Heart left ventricle (tissue), 13 donors: ENCODE data around the gene TMEM119.

Experiments used
- POLR2A ChIP-seq, 2 donors: fragments of 450-650 bp; IDR thresholded peaks; one replicate each; pipeline ENCODE4 v1.6.1; 2017; ENCODE audit warnings: antibody characterized with exemption in 2 of 2, mild to moderate bottlenecking in 2 of 2, moderate library complexity in 2 of 2
- TF ChIP-seq, protein P1 (sequence below), 12 donors: fragments of 200-600 bp; sonication (generic) in 4 of 12; IDR thresholded peaks; one replicate each; pipeline versions ENCODE4 v1.5.0 to v1.8.0; 2018 to 2022; ENCODE audit warnings: antibody characterized with exemption in 12 of 12, mild to moderate bottlenecking in 5 of 12
- donor health status: ischemic (EF 13 %, LVEDD 7.1; RV severe dilation, severe dysfunction).
- donor health status: DM: no; HTN: yes; CAD: no.
- donor health status: DM: no; HTN: no; CAD: no.
- donor health status: ischemic (EF 25% LVEDD 6.9; RV normal size, moderate dysfunction).
- donor health status: ischemic (EF 25% LVEDD 5.7; RV mildly dilated, moderate dysfunction).
- donor health status: ischemic (EF 35%, LVEDD 5.7; RV mildly dilated, moderate dysfunction).
- donor health status: nonischemic (EF 11% LVEDD 7.7; RV severe dilation, severe dysfunction).
- donor health status: DM: yes; HTN: yes; CAD: no.
- donor health status: PGD.
- donor health status: ischemic (EF 29% LVEDD 5.4; RV normal size, mild dysfunction).
- donor health status: nonischemic (EF 23%, LVEDD 6.1; RV moderate dilation, normal function).

GRCh38 chr12:108548954-108549521 is 48.8 kb downstream of the TMEM119 start:
- TF ChIP-seq POLR2A (IDR thresholded peaks at IDR 0.05) = no peak
- TF ChIP-seq, protein P1, sequence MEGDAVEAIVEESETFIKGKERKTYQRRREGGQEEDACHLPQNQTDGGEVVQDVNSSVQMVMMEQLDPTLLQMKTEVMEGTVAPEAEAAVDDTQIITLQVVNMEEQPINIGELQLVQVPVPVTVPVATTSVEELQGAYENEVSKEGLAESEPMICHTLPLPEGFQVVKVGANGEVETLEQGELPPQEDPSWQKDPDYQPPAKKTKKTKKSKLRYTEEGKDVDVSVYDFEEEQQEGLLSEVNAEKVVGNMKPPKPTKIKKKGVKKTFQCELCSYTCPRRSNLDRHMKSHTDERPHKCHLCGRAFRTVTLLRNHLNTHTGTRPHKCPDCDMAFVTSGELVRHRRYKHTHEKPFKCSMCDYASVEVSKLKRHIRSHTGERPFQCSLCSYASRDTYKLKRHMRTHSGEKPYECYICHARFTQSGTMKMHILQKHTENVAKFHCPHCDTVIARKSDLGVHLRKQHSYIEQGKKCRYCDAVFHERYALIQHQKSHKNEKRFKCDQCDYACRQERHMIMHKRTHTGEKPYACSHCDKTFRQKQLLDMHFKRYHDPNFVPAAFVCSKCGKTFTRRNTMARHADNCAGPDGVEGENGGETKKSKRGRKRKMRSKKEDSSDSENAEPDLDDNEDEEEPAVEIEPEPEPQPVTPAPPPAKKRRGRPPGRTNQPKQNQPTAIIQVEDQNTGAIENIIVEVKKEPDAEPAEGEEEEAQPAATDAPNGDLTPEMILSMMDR (IDR thresholded peaks at IDR 0.05) = no peak
